Lung (tissue), 12 donors: Measurements from ENCODE around the gene P2RX5. TPM values are rescaled to one million over a fixed set of nuclear protein-coding genes. Genes with fewer than 3 reads are reported as not detected.
"Not testable (repeated sequence)": the region's sequence is repeated elsewhere in the genome, so short reads cannot be mapped to it uniquely, and the experiment has no call there.

ENCODE experiments used
- ATAC-seq: fragments of 200-7000 bp; cut with Tn5 transposase; one replicate; pipeline ENCODE4 v1.9.1; 2020; ENCODE audit warnings: moderate number of reproducible peaks; ENCODE audit not compliant: insufficient read depth, low FRiP score
- DNase-seq, 3 donors: peaks; one replicate each; pipeline ENCODE4 v3.0.0-alpha.2; 2013 to 2017
- H3K27ac ChIP-seq, 2 donors: one replicate each; pipeline ENCODE4 v1.5.1; 2013; ENCODE audit warnings: mild to moderate bottlenecking in 2 of 2, moderate library complexity in 2 of 2, control low read depth in 1 of 2, inconsistent platforms in 1 of 2, low read depth in 1 of 2, low read length in 1 of 2
- H3K27me3 ChIP-seq, 3 donors: one replicate each; pipeline ENCODE4 v1.5.1; 2013; ENCODE audit warnings: low read length in 2 of 3; ENCODE audit not compliant: control insufficient read depth in 3 of 3, insufficient read depth in 3 of 3
- H3K36me3 ChIP-seq, 4 donors: one replicate each; pipeline ENCODE4 v1.5.1; 2013; ENCODE audit warnings: low read length in 4 of 4, mild to moderate bottlenecking in 1 of 4, moderate library complexity in 1 of 4; ENCODE audit not compliant: control insufficient read depth in 4 of 4, insufficient read depth in 4 of 4
- H3K4me1 ChIP-seq, 5 donors: one replicate each; pipeline ENCODE4 v1.5.1; 2013; ENCODE audit warnings: low read length in 5 of 5, mild to moderate bottlenecking in 2 of 5, moderate library complexity in 1 of 5; ENCODE audit not compliant: control insufficient read depth in 5 of 5, insufficient read depth in 5 of 5
- H3K4me3 ChIP-seq: one replicate; pipeline ENCODE4 v1.5.1; 2013; ENCODE audit warnings: mild to moderate bottlenecking, control low read depth, moderate library complexity
- H3K9ac ChIP-seq, 2 donors: one replicate each; pipeline ENCODE4 v1.5.1; 2013; ENCODE audit warnings: low read length in 2 of 2, control low read depth in 1 of 2; ENCODE audit not compliant: insufficient read depth in 1 of 2
- H3K9me3 ChIP-seq, 4 donors: one replicate each; pipeline ENCODE4 v1.5.1; 2013; ENCODE audit warnings: low read length in 3 of 4, mild to moderate bottlenecking in 1 of 4, moderate library complexity in 1 of 4; ENCODE audit not compliant: control insufficient read depth in 4 of 4, insufficient read depth in 3 of 4
- CTCF ChIP-seq: IDR thresholded peaks from 2 replicates; pipeline ENCODE4 v1.5.1; 2012; ENCODE audit warnings: mild to moderate bottlenecking; ENCODE audit errors: control extremely low read depth, extremely low read depth
- WGBS, 2 donors: extraction: QIAGEN DNeasy Blood & Tissue Kit; methylation state at CpG; one replicate each; pipeline ENCODE4 v1.1.7; 2013; 5-methylcytosine and 5-hydroxymethylcytosine counted together
- polyA plus RNA-seq, 2 donors: library from polyadenylated mRNA; stranded (reverse); fragments of 200-250 nt; gene quantifications; one replicate each; pipeline ENCODE4 v1.2.1, GENCODE V29; 2013
- total RNA-seq, 2 donors: library from RNA; depleted of rRNA in 1 of 2; stranded (reverse); fragments of >200 nt in 1 of 2; gene quantifications; one replicate each; pipeline ENCODE4 v1.2.1, GENCODE V29; 2014 to 2021
- donor health status: control.
- donor health status: control.
- donor health status: Bipolar disorder and iron deficiency.
- donor health status: healthy.
- donor health status: DM: yes; HTN: yes; CAD: no.

Gene P2RX5
- total and polyA plus RNA-seq, 4 donors, result 1.3 to 4.7 (median 3.3) TPM

- no peak for ATAC-seq
- H3K27me3 ChIP-seq, result no peaks in the 10 kb centered on the region
- WGBS, 2 donors, result 51 to 59% methylated on average over 8 of the region's 8 CpGs
- no peaks in the 10 kb centered on the region for H3K9me3 ChIP-seq
- H3K4me3 ChIP-seq, result no peak overlapping the region
- no peak for DNase-seq
- H3K9ac ChIP-seq, result no peak overlapping the region
- TF ChIP-seq CTCF, result no peak
- peaks cover 0 to 15% (median 6%) of the 10 kb centered on the region in 5 donors for H3K4me1 ChIP-seq
- H3K27ac ChIP-seq, result no peak overlapping the region
- H3K36me3 ChIP-seq, result no peaks in the 10 kb centered on the region
These were observed 39.6 kb upstream of the P2RX5 start for GRCh38 chr17:3735515-3735914.

- not testable (repeated sequence) for ATAC-seq, DNase-seq, H3K27ac ChIP-seq, H3K9ac ChIP-seq, H3K27me3 ChIP-seq, H3K9me3 ChIP-seq, H3K4me3 ChIP-seq, H3K36me3 ChIP-seq
- H3K4me1 ChIP-seq, result peaks cover 0 to 15% (median 6%) of the 10 kb centered on the region in 5 donors
- WGBS, 2 donors, result 86 to 89% methylated on average over 10 of the region's 10 CpGs
These were observed 38.9 kb upstream of the P2RX5 start for GRCh38 chr17:3734911-3735276.

- ATAC-seq (no peak), DNase-seq (peak in 2 of 3 donors; percentile 34 to 50)
- Histone ChIP-seq H3K4me1 (peaks cover 0 to 8% (median 0%) of the 10 kb centered on the region in 5 donors), H3K27ac (no peak overlapping the region), H3K9ac (peak overlapping the region in 1 of 2 donors; percentile 49), H3K36me3 (no peaks in the 10 kb centered on the region), H3K9me3 (no peaks in the 10 kb centered on the region), H3K27me3 (no peaks in the 10 kb centered on the region), H3K4me3 (no peak overlapping the region)
- no peak for TF ChIP-seq CTCF
- WGBS, 2 donors, result 42 to 73% methylated on average over 9 of the region's 9 CpGs
These were observed 36.3 kb upstream of the P2RX5 start for GRCh38 chr17:3732210-3732621.

- H3K27me3 ChIP-seq, result no peaks in the 10 kb centered on the region
- H3K9me3 ChIP-seq, result no peaks in the 10 kb centered on the region
- TF ChIP-seq CTCF, result no peak
- H3K36me3 ChIP-seq, result peaks cover 0 to under 1% (median 0%) of the 10 kb centered on the region in 4 donors
- H3K4me1 ChIP-seq, result peaks cover 0 to 8% (median 0%) of the 10 kb centered on the region in 5 donors
- 48 to 67% methylated on average over 9 of the region's 9 CpGs for WGBS, 2 donors
- no peak overlapping the region for H3K4me3 ChIP-seq
- H3K9ac ChIP-seq, result no peak overlapping the region
- DNase-seq (peak in 1 of 3 donors; percentile 17), ATAC-seq (no peak)
- H3K27ac ChIP-seq, result no peak overlapping the region
These were observed 35.0 kb upstream of the P2RX5 start for GRCh38 chr17:3730881-3731429.
